ENCODE measurements around the gene PTPRM.

- TF ChIP-seq CEBPB (IDR thresholded peaks at IDR 0.05; ENCODE audit: low read depth) = no peak
- TF ChIP-seq, protein P1, sequence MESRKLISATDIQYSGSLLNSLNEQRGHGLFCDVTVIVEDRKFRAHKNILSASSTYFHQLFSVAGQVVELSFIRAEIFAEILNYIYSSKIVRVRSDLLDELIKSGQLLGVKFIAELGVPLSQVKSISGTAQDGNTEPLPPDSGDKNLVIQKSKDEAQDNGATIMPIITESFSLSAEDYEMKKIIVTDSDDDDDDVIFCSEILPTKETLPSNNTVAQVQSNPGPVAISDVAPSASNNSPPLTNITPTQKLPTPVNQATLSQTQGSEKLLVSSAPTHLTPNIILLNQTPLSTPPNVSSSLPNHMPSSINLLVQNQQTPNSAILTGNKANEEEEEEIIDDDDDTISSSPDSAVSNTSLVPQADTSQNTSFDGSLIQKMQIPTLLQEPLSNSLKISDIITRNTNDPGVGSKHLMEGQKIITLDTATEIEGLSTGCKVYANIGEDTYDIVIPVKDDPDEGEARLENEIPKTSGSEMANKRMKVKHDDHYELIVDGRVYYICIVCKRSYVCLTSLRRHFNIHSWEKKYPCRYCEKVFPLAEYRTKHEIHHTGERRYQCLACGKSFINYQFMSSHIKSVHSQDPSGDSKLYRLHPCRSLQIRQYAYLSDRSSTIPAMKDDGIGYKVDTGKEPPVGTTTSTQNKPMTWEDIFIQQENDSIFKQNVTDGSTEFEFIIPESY (IDR thresholded peaks at IDR 0.05; ENCODE audit: extremely low read depth, insufficient replicate concordance, low read length) = no peak
- TF ChIP-seq, protein P2, sequence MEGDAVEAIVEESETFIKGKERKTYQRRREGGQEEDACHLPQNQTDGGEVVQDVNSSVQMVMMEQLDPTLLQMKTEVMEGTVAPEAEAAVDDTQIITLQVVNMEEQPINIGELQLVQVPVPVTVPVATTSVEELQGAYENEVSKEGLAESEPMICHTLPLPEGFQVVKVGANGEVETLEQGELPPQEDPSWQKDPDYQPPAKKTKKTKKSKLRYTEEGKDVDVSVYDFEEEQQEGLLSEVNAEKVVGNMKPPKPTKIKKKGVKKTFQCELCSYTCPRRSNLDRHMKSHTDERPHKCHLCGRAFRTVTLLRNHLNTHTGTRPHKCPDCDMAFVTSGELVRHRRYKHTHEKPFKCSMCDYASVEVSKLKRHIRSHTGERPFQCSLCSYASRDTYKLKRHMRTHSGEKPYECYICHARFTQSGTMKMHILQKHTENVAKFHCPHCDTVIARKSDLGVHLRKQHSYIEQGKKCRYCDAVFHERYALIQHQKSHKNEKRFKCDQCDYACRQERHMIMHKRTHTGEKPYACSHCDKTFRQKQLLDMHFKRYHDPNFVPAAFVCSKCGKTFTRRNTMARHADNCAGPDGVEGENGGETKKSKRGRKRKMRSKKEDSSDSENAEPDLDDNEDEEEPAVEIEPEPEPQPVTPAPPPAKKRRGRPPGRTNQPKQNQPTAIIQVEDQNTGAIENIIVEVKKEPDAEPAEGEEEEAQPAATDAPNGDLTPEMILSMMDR (IDR thresholded peaks at IDR 0.05 in 2 of 3, conservative IDR thresholded peaks at IDR 0.05 in 1 of 3; ENCODE audit: borderline replicate concordance in 1 of 3, insufficient read depth in 1 of 3, low read depth in 2 of 3, low read length in 2 of 3) = no peak
- no peak for TF ChIP-seq POLR2A (IDR thresholded peaks at IDR 0.05; ENCODE audit: borderline replicate concordance, extremely low read depth, insufficient read depth, insufficient read length)
- TF ChIP-seq YY1 (IDR thresholded peaks at IDR 0.05; ENCODE audit: extremely low read depth, insufficient replicate concordance, low read depth, low read length) = no peak
- TF ChIP-seq RAD21 (IDR thresholded peaks at IDR 0.05; ENCODE audit: low read depth) = no peak
- TF ChIP-seq EGR1 (IDR thresholded peaks at IDR 0.05; ENCODE audit: low read depth) = no peak
- no peak for TF ChIP-seq POLR2AphosphoS5 (IDR thresholded peaks at IDR 0.05; ENCODE audit: low read depth, low read length)
- TF ChIP-seq ATF3 (IDR thresholded peaks at IDR 0.05) = no peak
- TF ChIP-seq EZH2 (IDR thresholded peaks at IDR 0.05) = no peak
- no peak for TF ChIP-seq SRF (IDR thresholded peaks at IDR 0.05; ENCODE audit: low read depth)
- TF ChIP-seq SP1 (IDR thresholded peaks at IDR 0.05; ENCODE audit: low read depth) = no peak
Measured at GRCh38 chr18:8359481-8359880, 792.4 kb downstream of the PTPRM start.

Measured in HCT116 (cell line).